Measurements from ENCODE around the gene AUTS2.

Gene AUTS2

GRCh38 chr7:70410134-70410750 lies 812.0 kb downstream of the AUTS2 start:
- Histone ChIP-seq H3K9ac (ENCODE audit: low read length) (peak overlapping the region; percentile 1; the same call in 1 of the 2 replicates), H2AFZ (ENCODE audit: low read length) (no peak overlapping the region), H3F3A (ENCODE audit: insufficient read depth, low read length) (no peaks in the 10 kb centered on the region), H3K36me3 (ENCODE audit: insufficient read depth, low read length) (no peaks in the 10 kb centered on the region), H4K20me1 (ENCODE audit: insufficient read depth, low read length) (no peaks in the 10 kb centered on the region), H3K27me3 (ENCODE audit: insufficient read depth, low read length) (no peaks in the 10 kb centered on the region), H3K27ac (ENCODE audit: low read depth, low read length, poor library complexity, severe bottlenecking) (peak overlapping the region; percentile 84), H3K4me2 (ENCODE audit: low read length) (peak overlapping the region; percentile 49; the same call in 1 of the 2 replicates), H3K4me3 (ENCODE audit: low read depth, low read length, poor library complexity, severe bottlenecking) (peak overlapping the region; percentile 3), H3K9me2 (ENCODE audit: low read depth, low read length) (no peaks in the 10 kb centered on the region), H3K4me1 (ENCODE audit: insufficient read depth, low read length, severe bottlenecking) (peaks cover 69% of the 10 kb centered on the region), H3K9me3 (ENCODE audit: low read length) (no peaks in the 10 kb centered on the region), H3K79me2 (ENCODE audit: insufficient read depth, low read length) (no peaks in the 10 kb centered on the region)
- TF ChIP-seq CTCF (IDR thresholded peaks at IDR 0.05; ENCODE audit: low read length), result no peak
- TF ChIP-seq EZH2 (IDR thresholded peaks at IDR 0.05; ENCODE audit: borderline replicate concordance, low read length), result no peak

GRCh38 chr7:70414368-70414767 lies 816.1 kb downstream of the AUTS2 start:
- no peak for TF ChIP-seq EZH2 (IDR thresholded peaks at IDR 0.05; ENCODE audit: borderline replicate concordance, low read length)
- no peak for TF ChIP-seq CTCF (IDR thresholded peaks at IDR 0.05; ENCODE audit: low read length)
- H3K27ac ChIP-seq (ENCODE audit: low read depth, low read length, poor library complexity, severe bottlenecking), result peak overlapping the region; percentile 87
- H3K79me2 ChIP-seq (ENCODE audit: insufficient read depth, low read length), result no peaks in the 10 kb centered on the region
- H3K27me3 ChIP-seq (ENCODE audit: insufficient read depth, low read length), result no peaks in the 10 kb centered on the region
- H3K9me2 ChIP-seq (ENCODE audit: low read depth, low read length), result no peaks in the 10 kb centered on the region
- no peaks in the 10 kb centered on the region for H4K20me1 ChIP-seq (ENCODE audit: insufficient read depth, low read length)
- no peaks in the 10 kb centered on the region for H3K9me3 ChIP-seq (ENCODE audit: low read length)
- H3K4me2 ChIP-seq (ENCODE audit: low read length), result peak overlapping the region; percentile 43
- H3K9ac ChIP-seq (ENCODE audit: low read length), result peak overlapping the region; percentile 55
- no peak overlapping the region for H2AFZ ChIP-seq (ENCODE audit: low read length)
- H3K36me3 ChIP-seq (ENCODE audit: insufficient read depth, low read length), result no peaks in the 10 kb centered on the region
- H3K4me3 ChIP-seq (ENCODE audit: low read depth, low read length, poor library complexity, severe bottlenecking), result no peak overlapping the region
- H3K4me1 ChIP-seq (ENCODE audit: insufficient read depth, low read length, severe bottlenecking), result peaks cover 69% of the 10 kb centered on the region
- H3F3A ChIP-seq (ENCODE audit: insufficient read depth, low read length), result no peaks in the 10 kb centered on the region

GRCh38 chr7:70415179-70415972 lies 817.1 kb downstream of the AUTS2 start:
- Histone ChIP-seq H3K9me3 (ENCODE audit: low read length) (no peaks in the 10 kb centered on the region), H3K27ac (ENCODE audit: low read depth, low read length, poor library complexity, severe bottlenecking) (peak overlapping the region; percentile 87), H3K79me2 (ENCODE audit: insufficient read depth, low read length) (no peaks in the 10 kb centered on the region), H3F3A (ENCODE audit: insufficient read depth, low read length) (no peaks in the 10 kb centered on the region), H3K36me3 (ENCODE audit: insufficient read depth, low read length) (no peaks in the 10 kb centered on the region), H3K4me2 (ENCODE audit: low read length) (peak overlapping the region; percentile 43), H2AFZ (ENCODE audit: low read length) (no peak overlapping the region), H3K9me2 (ENCODE audit: low read depth, low read length) (no peaks in the 10 kb centered on the region), H3K4me3 (ENCODE audit: low read depth, low read length, poor library complexity, severe bottlenecking) (peak overlapping the region; percentile 17), H4K20me1 (ENCODE audit: insufficient read depth, low read length) (no peaks in the 10 kb centered on the region), H3K27me3 (ENCODE audit: insufficient read depth, low read length) (no peaks in the 10 kb centered on the region), H3K4me1 (ENCODE audit: insufficient read depth, low read length, severe bottlenecking) (peaks cover 69% of the 10 kb centered on the region), H3K9ac (ENCODE audit: low read length) (peak overlapping the region; percentile 55)
- TF ChIP-seq EZH2 (IDR thresholded peaks at IDR 0.05; ENCODE audit: borderline replicate concordance, low read length), result no peak

Measured in OCI-LY1 (cell line).